ENCODE results near the gene DEUP1. TPM values are rescaled to one million over a fixed set of nuclear protein-coding genes. Genes with fewer than 3 reads are reported as not detected.

DEUP1 gene
- total RNA-seq, 1 experiment from 2014 or later = not detected

GRCh38 chr11:93480756-93481155 lies 150.2 kb downstream of the DEUP1 start (continued):
- TF ChIP-seq REST (IDR thresholded peaks at IDR 0.05; ENCODE audit: low read depth) (no peak), SRF (IDR thresholded peaks at IDR 0.05; ENCODE audit: low read depth) (no peak), ZFX (IDR thresholded peaks at IDR 0.05) (no peak), YY1 (IDR thresholded peaks at IDR 0.05; ENCODE audit: extremely low read depth, insufficient replicate concordance, low read depth, low read length) (no peak), ELF1 (IDR thresholded peaks at IDR 0.05; ENCODE audit: borderline replicate concordance, low read depth) (no peak)

- no TSS peak for BruUV-seq (replicated peaks)
- Histone ChIP-seq H3K9ac (ENCODE audit: low read length) (no peak overlapping the region), H2AFZ (ENCODE audit: low read depth, low read length, poor library complexity, severe bottlenecking) (no peak overlapping the region), H3K36me3 (ENCODE audit: control insufficient read depth in 1 of 2, insufficient read depth in 2 of 2, low read length in 2 of 2) (no peaks in the 10 kb centered on the region), H3K4me3 (replicated peaks in 1 of 2; ENCODE audit: low read depth in 1 of 2, low read length in 2 of 2) (no peak overlapping the region), H3K27me3 (ENCODE audit: insufficient read depth, low read length) (no peaks in the 10 kb centered on the region), H3K9me2 (ENCODE audit: insufficient read depth) (no peaks in the 10 kb centered on the region), H3K79me2 (ENCODE audit: insufficient read depth, low read length) (no peaks in the 10 kb centered on the region), H3K4me2 (ENCODE audit: low read length) (no peak overlapping the region), H4K20me1 (ENCODE audit: insufficient read depth) (no peaks in the 10 kb centered on the region), H3K9me3 (ENCODE audit: control insufficient read depth in 1 of 2, insufficient read depth in 1 of 2, low read depth in 1 of 2, low read length in 2 of 2) (no peaks in the 10 kb centered on the region), H3K4me1 (ENCODE audit: control insufficient read depth in 1 of 2, insufficient read depth in 2 of 2, low read length in 2 of 2) (no peaks in the 10 kb centered on the region), H3K27ac (ENCODE audit: low read depth, low read length) (no peak overlapping the region)
- TF ChIP-seq EGR1 (IDR thresholded peaks at IDR 0.05; ENCODE audit: low read depth) = no peak
- TF ChIP-seq, protein P1, sequence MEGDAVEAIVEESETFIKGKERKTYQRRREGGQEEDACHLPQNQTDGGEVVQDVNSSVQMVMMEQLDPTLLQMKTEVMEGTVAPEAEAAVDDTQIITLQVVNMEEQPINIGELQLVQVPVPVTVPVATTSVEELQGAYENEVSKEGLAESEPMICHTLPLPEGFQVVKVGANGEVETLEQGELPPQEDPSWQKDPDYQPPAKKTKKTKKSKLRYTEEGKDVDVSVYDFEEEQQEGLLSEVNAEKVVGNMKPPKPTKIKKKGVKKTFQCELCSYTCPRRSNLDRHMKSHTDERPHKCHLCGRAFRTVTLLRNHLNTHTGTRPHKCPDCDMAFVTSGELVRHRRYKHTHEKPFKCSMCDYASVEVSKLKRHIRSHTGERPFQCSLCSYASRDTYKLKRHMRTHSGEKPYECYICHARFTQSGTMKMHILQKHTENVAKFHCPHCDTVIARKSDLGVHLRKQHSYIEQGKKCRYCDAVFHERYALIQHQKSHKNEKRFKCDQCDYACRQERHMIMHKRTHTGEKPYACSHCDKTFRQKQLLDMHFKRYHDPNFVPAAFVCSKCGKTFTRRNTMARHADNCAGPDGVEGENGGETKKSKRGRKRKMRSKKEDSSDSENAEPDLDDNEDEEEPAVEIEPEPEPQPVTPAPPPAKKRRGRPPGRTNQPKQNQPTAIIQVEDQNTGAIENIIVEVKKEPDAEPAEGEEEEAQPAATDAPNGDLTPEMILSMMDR (IDR thresholded peaks at IDR 0.05 in 2 of 3, conservative IDR thresholded peaks at IDR 0.05 in 1 of 3; ENCODE audit: borderline replicate concordance in 1 of 3, insufficient read depth in 1 of 3, low read depth in 2 of 3, low read length in 2 of 3) = no peak
- TF ChIP-seq POLR2A (IDR thresholded peaks at IDR 0.05; ENCODE audit: borderline replicate concordance, extremely low read depth, insufficient read depth, insufficient read length) = no peak
- intact Hi-C loops (cut with micrococcal nuclease) = no loop called here
- ChIA-PET CTCF (no interaction called here), POLR2A (no interaction called here), RAD21 (ENCODE audit: low non-redundant PET in 1 of 2, low total read pairs in 2 of 2, uncharacterized antibody in 2 of 2, unreplicated experiment in 2 of 2) (no interaction called here)
- no peak for ATAC-seq
- no peak for DNase-seq (ENCODE audit: low read depth, low spot score)
Observed at GRCh38 chr11:93481279-93481678, 150.7 kb downstream of the DEUP1 start.
